ENCODE data around the gene SETD2.
A peak's percentile ranks its signal among the peaks of the same experiment; 100 is the strongest.
"Not testable (repeated sequence)": the region's sequence is repeated elsewhere in the genome, so short reads cannot be mapped to it uniquely, and the experiment has no call there.

The SETD2 gene, protein sequence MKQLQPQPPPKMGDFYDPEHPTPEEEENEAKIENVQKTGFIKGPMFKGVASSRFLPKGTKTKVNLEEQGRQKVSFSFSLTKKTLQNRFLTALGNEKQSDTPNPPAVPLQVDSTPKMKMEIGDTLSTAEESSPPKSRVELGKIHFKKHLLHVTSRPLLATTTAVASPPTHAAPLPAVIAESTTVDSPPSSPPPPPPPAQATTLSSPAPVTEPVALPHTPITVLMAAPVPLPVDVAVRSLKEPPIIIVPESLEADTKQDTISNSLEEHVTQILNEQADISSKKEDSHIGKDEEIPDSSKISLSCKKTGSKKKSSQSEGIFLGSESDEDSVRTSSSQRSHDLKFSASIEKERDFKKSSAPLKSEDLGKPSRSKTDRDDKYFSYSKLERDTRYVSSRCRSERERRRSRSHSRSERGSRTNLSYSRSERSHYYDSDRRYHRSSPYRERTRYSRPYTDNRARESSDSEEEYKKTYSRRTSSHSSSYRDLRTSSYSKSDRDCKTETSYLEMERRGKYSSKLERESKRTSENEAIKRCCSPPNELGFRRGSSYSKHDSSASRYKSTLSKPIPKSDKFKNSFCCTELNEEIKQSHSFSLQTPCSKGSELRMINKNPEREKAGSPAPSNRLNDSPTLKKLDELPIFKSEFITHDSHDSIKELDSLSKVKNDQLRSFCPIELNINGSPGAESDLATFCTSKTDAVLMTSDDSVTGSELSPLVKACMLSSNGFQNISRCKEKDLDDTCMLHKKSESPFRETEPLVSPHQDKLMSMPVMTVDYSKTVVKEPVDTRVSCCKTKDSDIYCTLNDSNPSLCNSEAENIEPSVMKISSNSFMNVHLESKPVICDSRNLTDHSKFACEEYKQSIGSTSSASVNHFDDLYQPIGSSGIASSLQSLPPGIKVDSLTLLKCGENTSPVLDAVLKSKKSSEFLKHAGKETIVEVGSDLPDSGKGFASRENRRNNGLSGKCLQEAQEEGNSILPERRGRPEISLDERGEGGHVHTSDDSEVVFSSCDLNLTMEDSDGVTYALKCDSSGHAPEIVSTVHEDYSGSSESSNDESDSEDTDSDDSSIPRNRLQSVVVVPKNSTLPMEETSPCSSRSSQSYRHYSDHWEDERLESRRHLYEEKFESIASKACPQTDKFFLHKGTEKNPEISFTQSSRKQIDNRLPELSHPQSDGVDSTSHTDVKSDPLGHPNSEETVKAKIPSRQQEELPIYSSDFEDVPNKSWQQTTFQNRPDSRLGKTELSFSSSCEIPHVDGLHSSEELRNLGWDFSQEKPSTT (N-terminal part only)

DNA sequence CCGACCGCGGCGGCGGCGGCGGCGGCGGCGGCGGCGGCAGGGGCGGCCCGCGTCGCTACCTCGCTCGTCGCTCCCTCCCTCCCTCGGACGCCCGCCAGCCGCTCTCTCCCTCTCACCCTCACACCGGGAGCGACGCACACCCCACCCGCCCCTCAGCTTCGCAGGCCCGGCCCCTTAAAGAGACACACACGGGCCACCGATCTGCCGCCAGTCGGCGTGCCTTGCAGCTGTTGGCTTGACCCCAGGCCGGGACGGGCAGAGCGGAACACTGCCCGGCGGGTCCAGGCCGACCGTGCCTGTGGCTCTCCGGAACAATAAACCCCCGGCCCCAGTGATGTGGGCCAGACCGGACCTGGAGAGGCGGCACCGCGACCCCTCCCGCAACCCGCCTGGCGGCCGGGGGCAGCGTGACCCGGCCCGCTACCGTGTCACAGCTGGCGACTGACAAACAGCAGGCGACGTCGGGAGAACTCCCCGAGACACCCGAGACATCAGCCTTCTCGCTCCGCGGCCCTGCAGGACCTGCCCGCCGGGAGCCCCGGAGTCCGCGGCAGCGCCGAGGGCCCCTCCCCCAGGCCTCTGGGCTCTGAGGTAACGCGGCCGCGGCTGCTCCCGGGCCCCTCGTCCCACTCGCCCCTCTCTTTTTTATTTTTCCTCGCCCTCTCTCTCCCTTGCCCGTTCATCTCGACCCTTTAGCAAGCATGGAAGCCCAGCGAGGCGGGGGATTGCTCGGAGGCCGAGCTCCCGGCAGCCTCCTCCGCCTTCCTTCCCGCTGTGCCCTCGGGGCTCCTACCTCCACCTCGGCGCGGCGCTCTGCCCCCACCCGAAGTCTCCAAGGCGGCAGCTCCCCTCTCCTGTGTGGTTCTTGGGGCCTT is at the start of gene SETD2:
SETD2 (minus strand) TSS at position 107 of the 875 bp plus-strand sequence. CDS start 189 bp downstream, outside the sequence.
- Histone ChIP-seq H3K4me2 (ENCODE audit: low read length) (peak within 1 kb of the TSS; percentile 85), H3F3A (ENCODE audit: control insufficient read depth, insufficient read depth) (no peaks in the 10 kb centered on the region), H3K9me3 (ENCODE audit: control insufficient read depth, insufficient read depth, low read length) (no peaks in the 10 kb centered on the region), H3K4me3 (ENCODE audit: low read length) (peak within 1 kb of the TSS; percentile 83), H3K79me2 (ENCODE audit: control insufficient read depth, low read length) (peaks cover 66% of the 10 kb centered on the region), H3K4me1 (ENCODE audit: control insufficient read depth, low read length) (peaks cover 43% of the 10 kb centered on the region), H3K9me2 (replicated peaks; ENCODE audit: control insufficient read depth, low read length) (no peaks in the 10 kb centered on the region), H3K36me3 (ENCODE audit: control insufficient read depth, low read length) (peaks cover 24% of the 10 kb centered on the region), H4K20me1 (ENCODE audit: control insufficient read depth, insufficient read depth, low read depth, low read length) (peaks cover 25% of the 10 kb centered on the region), H3K27me3 (ENCODE audit: control insufficient read depth, low read length) (no peaks in the 10 kb centered on the region), H3K27ac (ENCODE audit: low read depth, low read length) (peak within 1 kb of the TSS; percentile 67)
- TF ChIP-seq EZH2phosphoT487 (IDR thresholded peaks at IDR 0.05; ENCODE audit: borderline replicate concordance, low read length): no peak
- TF ChIP-seq, protein P1, sequence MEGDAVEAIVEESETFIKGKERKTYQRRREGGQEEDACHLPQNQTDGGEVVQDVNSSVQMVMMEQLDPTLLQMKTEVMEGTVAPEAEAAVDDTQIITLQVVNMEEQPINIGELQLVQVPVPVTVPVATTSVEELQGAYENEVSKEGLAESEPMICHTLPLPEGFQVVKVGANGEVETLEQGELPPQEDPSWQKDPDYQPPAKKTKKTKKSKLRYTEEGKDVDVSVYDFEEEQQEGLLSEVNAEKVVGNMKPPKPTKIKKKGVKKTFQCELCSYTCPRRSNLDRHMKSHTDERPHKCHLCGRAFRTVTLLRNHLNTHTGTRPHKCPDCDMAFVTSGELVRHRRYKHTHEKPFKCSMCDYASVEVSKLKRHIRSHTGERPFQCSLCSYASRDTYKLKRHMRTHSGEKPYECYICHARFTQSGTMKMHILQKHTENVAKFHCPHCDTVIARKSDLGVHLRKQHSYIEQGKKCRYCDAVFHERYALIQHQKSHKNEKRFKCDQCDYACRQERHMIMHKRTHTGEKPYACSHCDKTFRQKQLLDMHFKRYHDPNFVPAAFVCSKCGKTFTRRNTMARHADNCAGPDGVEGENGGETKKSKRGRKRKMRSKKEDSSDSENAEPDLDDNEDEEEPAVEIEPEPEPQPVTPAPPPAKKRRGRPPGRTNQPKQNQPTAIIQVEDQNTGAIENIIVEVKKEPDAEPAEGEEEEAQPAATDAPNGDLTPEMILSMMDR (IDR thresholded peaks at IDR 0.05; ENCODE audit: low read depth, low read length, poor library complexity, severe bottlenecking): peak; percentile 58

DNA sequence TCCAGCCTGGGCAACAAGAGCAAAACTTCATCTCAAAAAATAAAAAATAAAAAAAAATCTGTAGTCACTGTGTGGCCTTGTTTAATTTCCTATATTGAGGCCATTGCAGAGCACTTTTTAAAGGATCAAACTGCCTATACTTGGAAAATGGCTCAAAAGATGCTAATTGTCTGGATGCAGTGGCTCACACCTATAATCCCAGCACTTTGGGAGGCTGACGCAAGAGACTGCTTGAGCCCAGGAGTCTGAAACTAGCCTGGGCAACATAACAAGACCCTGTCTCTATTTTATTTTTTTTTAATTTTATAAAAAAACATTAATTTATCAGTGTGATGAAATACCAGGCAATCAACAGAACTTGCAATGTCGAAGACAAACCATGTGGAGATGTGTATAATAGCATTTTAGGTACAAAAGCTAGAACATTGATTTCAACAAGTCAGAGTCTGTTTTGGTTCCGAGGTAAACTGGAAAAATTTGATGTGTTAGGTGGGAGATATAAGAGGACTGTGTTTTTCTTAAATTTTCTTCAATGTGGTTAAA is 47.0 kb upstream of the SETD2 start:
- no peaks in the 10 kb centered on the region for H3K9me3 ChIP-seq (ENCODE audit: control insufficient read depth, insufficient read depth, low read length)
- H3K4me1 ChIP-seq (ENCODE audit: control insufficient read depth, low read length): no peaks in the 10 kb centered on the region
- H3K27me3 ChIP-seq (ENCODE audit: control insufficient read depth, low read length): no peaks in the 10 kb centered on the region
- H3K9me2 ChIP-seq (replicated peaks; ENCODE audit: control insufficient read depth, low read length): no peaks in the 10 kb centered on the region
- H3K4me2 ChIP-seq (ENCODE audit: low read length): no peak overlapping the region
- no peaks in the 10 kb centered on the region for H3F3A ChIP-seq (ENCODE audit: control insufficient read depth, insufficient read depth)
- no peaks in the 10 kb centered on the region for H4K20me1 ChIP-seq (ENCODE audit: control insufficient read depth, insufficient read depth, low read depth, low read length)
- no peaks in the 10 kb centered on the region for H3K36me3 ChIP-seq (ENCODE audit: control insufficient read depth, low read length)
- no peak overlapping the region for H3K27ac ChIP-seq (ENCODE audit: low read depth, low read length)
- no peaks in the 10 kb centered on the region for H3K79me2 ChIP-seq (ENCODE audit: control insufficient read depth, low read length)
- TF ChIP-seq EZH2phosphoT487 (IDR thresholded peaks at IDR 0.05; ENCODE audit: borderline replicate concordance, low read length): no peak
- TF ChIP-seq, protein P1 (IDR thresholded peaks at IDR 0.05; ENCODE audit: low read depth, low read length, poor library complexity, severe bottlenecking): no peak
- H3K4me3 ChIP-seq (ENCODE audit: low read length): no peak overlapping the region

DNA sequence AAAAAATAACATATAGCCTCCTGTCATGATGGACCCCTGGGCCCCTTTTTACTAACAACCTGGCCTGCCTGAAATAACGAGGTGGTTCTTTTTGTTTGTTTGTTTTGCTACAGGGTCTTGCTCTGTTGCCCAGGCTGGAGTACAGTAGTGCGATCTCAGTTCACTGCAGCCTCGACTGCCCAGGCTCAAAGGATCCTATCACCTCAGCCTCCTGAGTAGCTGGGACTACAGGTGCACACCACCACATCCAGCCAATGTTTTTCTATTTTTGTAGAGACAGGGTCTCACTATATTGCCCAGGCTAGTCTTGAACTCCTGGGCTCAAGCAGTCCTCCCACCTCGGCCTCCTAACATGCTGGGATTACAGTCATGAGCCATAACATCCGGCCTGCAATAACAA is 42.1 kb upstream of the SETD2 start:
- H3K4me1 ChIP-seq (ENCODE audit: control insufficient read depth, low read length): not testable (repeated sequence)

More for the DNA sequence above, 42.1 kb upstream of the SETD2 start:
- not testable (repeated sequence) for H3K27ac ChIP-seq (ENCODE audit: low read depth, low read length); H3K4me2 ChIP-seq (ENCODE audit: low read length); H3K4me3 ChIP-seq (ENCODE audit: low read length); H3K36me3 ChIP-seq (ENCODE audit: control insufficient read depth, low read length); H4K20me1 ChIP-seq (ENCODE audit: control insufficient read depth, insufficient read depth, low read depth, low read length); H3K79me2 ChIP-seq (ENCODE audit: control insufficient read depth, low read length); H3F3A ChIP-seq (ENCODE audit: control insufficient read depth, insufficient read depth); H3K27me3 ChIP-seq (ENCODE audit: control insufficient read depth, low read length); H3K9me3 ChIP-seq (ENCODE audit: control insufficient read depth, insufficient read depth, low read length); H3K9me2 ChIP-seq (replicated peaks; ENCODE audit: control insufficient read depth, low read length)

Data from DOHH2 (cell line).